NCI-H187 (cell line): ENCODE results near the gene RAC2.

ENCODE experiments used
- DNase-seq, 2 experiments: peaks; one replicate each; lab custom pipeline; 2025; lab: John Stamatoyannopoulos, UW

The RAC2 gene

DNA sequence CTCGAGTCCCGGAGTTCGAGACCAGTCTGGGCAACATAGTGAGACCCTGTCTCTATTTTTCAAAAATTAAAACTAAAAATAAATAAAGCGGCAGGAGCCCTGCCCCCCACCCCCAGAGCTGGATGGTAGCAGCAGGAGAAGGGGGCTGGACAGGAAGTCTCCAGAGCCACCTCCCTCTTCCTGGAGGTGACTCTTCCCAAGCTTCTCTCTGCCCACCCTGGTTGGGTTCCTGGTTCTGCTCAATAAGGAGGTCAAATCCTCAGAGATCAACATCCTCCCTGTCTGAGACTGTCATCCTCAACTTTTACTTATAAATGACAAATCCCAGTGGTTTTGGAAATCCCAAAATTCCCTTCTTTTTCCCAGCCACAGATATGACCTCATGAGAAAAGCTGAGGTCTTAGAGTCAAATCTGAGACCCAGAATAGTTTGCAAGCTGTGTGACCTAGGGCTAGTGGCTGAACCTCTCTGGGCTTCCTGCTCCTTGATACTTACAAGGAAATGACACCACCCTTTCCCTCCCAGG is 57.0 kb downstream of the RAC2 start:
- DNase-seq: no peak

- no peak for DNase-seq
These were observed 57.7 kb downstream of the RAC2 start for GRCh38 chr22:37186228-37186996.

GRCh38 chr22:37185646-37186227 is 58.3 kb downstream of the RAC2 start:
- no peak for DNase-seq

DNA sequence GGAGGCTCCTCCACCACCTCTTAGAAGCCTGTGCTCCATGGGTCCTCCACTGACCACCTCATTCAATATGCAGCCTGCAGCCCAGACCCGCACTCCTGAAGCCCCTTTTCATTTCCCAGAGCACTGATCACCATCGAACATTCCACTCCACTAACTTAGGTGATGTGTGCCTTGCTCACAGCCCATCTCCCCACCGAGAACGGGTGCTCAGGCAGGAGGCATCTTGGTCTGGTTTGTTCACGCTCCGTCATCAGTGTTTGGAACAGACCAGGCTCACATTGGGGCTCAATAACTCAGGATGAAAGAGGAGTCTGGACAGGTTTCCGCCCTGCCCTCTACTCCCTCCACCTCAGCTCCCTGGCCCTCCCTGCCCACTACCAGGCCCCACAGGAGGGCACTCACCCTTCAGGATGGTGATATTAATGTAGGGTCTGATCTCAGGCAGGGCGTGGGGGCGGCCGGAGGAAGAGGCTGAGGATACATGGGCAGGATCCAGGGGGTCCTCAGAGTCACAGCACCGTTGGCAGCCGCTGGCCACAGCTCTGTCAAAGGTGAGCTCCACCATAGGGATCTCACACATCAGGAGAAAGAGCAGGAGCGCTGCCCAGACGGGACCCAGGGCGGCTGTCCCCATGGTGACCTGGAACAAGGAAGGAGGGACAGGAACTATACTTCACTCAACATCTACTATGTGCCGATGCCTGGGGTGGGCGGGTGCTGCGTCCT is 59.1 kb downstream of the RAC2 start:
- DNase-seq: no peak

GRCh38 chr22:37184380-37184755 is 59.7 kb downstream of the RAC2 start:
- no peak for DNase-seq

GRCh38 chr22:37183432-37184379 is 60.4 kb downstream of the RAC2 start:
- no peak for DNase-seq

DNA sequence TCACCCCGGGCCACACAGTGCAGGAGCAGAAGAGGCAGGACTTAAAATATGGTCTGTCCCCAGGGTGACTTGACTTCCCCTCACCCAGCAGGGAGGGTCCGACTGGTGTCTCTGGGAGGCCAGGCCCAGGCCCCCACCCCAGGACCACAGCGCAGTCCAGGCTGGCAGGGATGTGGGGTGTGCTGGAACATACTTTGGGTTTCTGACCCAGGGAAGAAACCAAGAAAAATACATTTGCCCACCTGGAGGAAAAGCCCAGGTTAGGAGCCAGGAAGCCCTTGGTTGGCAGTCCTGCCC is 61.2 kb downstream of the RAC2 start:
- DNase-seq: no peak

- DNase-seq: no peak
These were observed 61.7 kb downstream of the RAC2 start for GRCh38 chr22:37182101-37182948.

- DNase-seq: no peak
These were observed 62.4 kb downstream of the RAC2 start for GRCh38 chr22:37181681-37182080.

DNA sequence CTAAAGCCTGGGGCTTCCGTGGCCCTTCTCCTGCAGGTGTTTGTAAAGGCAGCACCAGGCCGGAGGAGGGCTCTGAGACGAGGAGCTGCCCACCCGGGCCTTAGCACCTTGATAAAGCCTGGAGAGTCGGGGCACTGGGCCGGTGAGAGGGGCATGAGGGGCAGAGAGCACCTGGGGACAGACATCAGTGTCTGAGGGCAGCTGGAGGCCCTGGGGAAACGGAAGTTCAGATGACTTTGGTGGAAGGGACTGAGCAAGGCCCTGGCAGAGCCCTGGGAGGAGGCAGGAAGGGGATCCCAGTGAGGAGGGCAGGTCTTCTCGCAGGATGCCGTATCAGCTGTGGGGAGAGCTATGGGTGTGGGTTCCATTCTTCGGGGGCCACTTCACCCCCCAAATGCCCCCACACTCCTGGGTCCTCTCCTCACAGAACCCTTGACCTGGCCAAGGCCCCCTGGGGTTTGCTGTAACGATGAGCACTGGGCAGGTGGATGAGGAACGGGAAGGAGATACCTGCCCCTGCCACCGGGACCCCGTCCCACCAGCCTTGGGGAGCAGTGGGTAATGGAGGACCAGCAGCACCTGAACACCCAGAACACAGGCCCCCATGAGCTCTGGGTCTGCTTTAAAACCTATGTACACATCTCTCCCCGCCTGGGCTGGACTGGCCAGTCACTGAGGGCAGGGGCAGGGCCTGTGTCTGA is 63.4 kb downstream of the RAC2 start:
- no peak for DNase-seq

DNA sequence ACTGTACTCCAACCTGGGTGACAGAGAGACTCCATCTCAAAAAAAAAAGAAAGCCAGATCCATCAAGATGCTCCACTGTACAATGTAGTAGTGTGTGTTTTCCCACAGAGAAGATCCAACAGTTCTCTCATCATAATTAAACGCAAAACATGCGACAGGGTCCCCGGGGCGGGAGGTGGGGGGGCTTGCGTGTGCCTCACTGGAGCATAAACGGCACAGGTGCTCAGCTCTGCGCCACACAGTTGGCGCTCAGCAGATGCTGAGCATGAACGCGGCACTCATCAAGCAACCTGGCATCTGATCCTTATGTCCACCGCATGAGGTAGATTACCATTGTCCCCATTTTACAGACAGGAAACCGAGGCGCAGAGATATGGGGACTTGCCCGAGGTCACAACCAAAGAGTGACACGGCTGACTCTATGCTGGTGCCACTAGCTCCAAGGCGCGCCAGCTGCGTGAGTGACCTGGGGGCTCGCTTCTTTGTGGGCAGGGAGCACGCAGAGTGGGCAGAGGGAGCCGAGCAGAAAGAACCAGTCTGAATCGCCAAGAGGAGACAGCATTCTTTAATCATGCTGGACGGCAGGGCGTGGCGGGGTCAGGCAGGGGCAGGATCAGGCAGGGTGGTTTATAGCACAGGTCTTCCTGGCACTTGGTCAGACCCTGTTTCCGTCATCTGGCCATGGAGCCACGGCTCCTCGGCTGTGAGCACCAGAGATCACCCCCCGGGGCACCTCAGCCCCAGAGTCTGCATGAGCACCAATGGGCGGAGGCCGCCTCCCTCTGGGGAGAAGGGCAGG is 64.2 kb downstream of the RAC2 start:
- no peak for DNase-seq

- DNase-seq: no peak
These were observed 65.0 kb downstream of the RAC2 start for GRCh38 chr22:37179126-37179470.

DNA sequence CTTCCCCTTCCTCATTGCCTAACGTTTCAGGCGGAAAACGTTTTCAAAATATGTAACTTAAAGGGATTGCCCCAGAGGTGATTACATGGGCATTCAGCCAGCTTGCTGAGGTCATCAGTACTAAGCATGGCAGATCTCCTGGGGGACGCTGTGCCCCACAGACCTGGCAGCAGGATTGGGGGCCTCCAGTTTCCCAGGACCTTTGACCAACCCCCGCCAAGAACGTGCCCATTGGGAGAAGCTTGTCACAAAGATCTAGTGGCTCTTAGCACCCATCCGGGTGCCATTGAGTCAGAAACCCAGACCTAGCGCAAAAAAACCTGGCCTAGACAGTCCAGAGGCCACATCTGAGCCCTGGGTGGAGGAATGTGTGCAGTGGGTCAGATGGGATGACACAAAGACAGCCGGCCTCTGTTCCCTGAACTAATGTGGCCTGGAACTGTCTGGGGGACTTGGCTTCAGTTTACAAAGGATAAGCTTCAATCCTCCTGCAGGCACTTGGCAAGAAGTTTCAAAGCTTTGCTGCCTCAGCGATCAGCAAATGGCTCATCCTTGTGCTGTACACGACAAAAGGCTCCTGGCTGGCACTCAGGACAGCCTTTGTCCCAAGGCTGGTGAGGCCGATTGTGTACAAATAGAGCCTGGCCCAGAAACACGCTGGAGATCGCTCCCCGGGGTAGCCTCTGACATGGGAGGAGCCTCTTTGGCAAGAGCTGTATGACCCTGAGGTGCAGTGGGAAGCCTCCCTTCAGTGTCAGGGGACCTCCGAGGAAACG is 65.5 kb downstream of the RAC2 start:
- no peak for DNase-seq

GRCh38 chr22:37177755-37178154 is 66.3 kb downstream of the RAC2 start:
- no peak for DNase-seq

DNA sequence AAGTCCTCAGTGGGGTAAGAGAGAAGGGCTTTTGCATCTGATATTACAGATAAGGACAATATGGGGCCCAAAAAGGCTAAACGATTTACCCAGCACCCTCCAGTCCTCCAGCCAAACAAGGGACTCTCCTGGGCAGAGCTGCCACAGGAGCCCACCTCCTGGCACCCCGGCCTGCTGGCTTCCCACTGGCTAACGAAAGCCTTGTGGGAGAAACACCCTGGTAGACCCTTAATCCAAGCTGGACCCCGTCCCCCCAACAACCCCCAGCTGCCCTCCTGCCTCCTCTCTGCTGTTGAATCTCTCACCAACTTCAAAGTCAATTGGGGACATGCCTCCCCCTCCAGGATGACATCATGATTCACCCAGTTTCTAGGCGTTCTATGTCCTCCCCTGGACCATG is 66.8 kb downstream of the RAC2 start:
- no peak for DNase-seq

DNA sequence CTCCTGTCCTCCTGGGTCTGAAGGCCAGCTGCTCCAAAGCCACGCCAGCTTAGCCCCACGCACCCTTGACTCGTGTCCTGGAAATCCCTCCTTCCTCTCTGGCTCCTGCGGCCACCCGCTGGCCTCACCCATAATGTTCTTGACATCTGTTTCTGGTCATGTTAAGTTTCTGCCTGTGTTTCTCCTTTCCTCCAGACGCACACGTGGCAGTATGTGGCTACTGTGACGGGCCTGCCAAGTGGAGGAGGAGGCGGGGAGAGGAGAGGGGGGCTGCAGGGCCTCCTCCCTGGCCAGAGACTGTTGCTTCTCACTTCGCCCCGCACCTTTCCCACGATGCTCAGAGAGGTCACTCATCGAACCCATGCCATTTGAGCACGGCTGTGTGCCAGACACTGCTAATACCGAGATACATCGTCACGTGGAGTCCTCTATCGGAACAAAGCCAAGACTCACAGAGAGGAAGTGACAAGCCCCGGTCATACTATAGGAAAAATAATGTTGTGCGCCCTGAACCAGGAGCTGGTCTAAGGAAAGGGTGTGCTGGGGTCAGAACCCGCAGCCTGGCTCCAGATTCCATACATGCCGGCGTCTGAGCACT is 67.5 kb downstream of the RAC2 start:
- DNase-seq: no peak

DNA sequence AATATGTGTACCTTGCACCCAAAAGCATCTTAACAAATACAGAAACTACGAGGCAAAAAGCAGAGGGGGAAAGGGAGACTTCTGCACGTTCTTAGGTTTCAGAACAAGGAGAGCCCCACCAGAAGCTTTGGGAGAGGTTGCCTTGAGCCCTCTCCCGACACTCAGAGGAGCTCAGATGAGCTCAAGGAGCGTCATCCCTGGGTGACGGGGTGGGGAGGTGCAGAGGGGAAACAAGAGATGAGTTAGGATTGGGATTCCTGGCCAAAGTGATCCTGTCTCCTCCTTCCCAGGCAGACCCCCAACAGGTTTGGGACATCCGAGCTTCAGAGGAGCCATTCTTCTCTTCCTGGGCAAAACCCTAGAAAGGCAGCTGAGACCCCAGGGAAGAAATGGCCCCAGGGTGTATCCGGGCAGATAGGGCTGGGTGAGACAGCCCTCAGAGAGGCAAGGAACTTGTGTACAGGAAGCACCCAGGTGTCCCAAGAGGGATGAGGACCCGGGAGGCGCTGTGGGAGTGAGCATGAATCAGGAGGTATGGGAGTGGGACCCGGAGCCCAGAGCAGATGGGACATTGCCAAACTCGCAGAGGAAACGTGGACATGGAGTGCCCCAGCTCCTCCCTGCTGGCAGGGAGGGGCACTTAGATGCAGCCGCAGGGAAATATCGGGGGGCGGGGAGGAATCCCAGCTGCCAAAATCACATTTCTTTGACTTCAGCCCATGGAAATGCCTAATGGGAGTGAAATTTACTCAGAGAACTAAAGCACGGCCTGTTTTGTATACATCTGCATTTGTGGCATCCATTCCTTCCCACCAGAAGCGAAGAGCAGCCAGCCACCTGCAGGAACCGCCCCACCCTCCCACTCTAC is 68.4 kb downstream of the RAC2 start:
- DNase-seq: no peak
